Measurements from ENCODE around the gene OPHN1.

Gene OPHN1, protein sequence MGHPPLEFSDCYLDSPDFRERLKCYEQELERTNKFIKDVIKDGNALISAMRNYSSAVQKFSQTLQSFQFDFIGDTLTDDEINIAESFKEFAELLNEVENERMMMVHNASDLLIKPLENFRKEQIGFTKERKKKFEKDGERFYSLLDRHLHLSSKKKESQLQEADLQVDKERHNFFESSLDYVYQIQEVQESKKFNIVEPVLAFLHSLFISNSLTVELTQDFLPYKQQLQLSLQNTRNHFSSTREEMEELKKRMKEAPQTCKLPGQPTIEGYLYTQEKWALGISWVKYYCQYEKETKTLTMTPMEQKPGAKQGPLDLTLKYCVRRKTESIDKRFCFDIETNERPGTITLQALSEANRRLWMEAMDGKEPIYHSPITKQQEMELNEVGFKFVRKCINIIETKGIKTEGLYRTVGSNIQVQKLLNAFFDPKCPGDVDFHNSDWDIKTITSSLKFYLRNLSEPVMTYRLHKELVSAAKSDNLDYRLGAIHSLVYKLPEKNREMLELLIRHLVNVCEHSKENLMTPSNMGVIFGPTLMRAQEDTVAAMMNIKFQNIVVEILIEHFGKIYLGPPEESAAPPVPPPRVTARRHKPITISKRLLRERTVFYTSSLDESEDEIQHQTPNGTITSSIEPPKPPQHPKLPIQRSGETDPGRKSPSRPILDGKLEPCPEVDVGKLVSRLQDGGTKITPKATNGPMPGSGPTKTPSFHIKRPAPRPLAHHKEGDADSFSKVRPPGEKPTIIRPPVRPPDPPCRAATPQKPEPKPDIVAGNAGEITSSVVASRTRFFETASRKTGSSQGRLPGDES

DNA sequence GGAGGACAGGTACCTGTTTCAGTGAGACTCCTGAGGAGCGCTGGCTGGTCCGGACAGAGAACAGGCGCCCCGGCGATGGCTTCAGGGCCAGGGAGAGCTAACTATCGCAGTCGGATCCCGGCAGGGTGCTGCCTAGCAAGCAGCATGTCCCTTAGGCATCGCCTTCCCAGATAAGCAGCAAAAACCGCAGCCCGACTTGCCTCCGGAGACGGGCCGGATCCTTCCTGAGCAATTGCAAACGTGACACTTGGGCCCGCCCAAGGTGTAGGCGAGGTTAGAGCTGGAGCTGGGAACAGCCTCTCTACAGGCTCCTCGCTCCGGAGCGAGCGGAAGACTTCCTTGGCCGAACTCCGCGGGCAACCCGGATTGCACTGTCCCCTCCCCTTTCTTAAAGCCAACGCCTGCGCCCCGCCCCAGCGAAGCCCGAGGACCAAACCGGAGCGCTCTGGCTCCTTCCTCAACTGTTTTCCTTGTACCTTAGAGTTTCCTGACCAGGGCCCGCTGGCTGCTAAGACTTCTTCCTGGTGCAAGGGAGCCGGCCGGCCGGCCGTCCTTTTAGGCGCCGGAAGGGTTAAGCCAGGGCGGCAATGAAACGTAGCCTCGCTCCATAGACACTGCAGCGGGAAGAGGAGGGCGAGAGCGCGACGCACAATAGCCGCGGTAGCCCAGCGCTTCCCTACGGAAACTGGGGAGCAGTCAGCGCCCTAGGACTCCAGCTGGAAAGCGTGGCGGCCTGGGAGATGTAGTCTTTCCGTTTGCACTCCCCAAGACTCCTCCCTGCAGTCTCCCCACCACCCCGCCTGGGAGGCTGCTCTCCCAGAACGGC is at the start of gene OPHN1:
Gene OPHN1 (minus strand): TSS at position 341 of the 826 bp plus-strand sequence. CDS start 475 bp downstream, outside the sequence.
- DNase-seq, result no peak

DNA sequence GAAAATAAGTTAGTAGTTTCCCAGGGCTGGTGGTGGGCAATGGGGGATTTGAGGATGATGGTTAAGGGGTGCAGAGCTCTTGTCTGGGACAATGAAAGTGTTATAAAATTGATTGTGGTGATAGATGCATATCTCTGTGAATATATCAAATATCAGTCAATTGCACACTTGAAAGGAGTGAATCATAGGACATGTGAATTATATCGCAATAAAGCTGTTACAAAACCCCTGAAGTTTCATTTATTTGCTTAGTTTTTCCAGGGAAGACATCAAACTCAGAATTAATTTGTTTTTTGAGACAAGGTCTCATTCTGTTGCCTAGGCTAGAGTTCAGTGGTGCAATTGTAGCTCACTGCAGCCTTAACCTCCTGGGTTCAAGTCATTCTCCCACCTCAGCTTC is 47.7 kb upstream of the OPHN1 start:
- DNase-seq, result no peak

DNA sequence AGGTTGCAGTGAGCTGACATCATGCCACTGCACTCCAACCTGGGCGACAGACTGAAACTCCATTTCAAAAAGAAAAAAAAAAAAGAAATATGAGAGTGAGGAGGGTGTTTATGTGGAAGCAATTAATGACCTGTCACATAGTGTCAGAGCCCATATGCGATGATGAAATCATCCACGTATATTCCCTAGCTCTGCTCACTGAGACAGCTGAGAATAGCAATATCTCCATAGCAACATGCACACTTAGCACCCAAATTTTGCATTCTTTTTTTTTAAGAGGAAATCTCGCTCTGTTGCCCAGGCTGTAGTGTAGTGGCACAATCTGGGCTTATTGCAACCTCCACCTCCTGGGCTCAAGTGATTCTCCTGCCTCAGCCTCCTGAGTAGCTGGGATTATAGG is 31.5 kb upstream of the OPHN1 start:
- no peak for DNase-seq

DNA sequence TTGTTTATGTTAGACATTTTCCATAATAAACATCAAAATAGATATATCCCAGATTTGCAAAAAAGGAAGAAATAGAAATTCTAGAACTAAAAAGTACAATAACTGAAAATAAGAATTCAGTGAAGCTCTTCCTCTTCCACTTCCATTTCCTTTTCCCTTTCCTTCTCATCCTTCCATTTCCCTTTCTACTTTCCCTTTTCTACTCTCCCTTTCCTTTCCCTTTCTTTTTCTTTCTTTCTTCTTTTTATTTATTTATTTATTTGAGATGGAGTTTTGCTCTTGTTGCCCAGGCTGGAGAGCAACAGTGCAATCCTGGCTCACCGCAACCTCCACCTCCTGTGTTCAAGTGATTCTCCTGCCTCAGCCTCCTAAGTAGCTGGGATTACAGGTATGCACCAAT is 30.6 kb upstream of the OPHN1 start:
- no peak for DNase-seq

DNA sequence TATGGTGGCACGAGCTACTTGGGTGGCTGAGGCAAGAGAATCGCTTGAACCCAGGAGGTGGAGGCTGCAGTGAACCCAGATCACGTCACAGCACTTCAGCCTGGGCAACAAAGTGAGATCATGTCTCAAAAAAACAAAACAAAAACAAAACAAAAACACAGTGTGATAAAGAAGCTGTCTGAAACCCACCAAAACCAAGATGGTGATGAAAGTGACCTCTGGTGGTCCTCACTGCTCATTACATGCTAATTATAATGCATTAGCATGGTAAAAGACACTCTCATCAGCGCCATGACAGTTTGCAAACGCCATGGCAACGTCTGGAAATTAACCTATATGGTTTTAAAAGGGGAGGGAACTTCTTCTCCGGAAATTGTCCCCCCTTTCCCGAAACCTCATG is 29.4 kb upstream of the OPHN1 start:
- peak; percentile 12 for DNase-seq

DNA sequence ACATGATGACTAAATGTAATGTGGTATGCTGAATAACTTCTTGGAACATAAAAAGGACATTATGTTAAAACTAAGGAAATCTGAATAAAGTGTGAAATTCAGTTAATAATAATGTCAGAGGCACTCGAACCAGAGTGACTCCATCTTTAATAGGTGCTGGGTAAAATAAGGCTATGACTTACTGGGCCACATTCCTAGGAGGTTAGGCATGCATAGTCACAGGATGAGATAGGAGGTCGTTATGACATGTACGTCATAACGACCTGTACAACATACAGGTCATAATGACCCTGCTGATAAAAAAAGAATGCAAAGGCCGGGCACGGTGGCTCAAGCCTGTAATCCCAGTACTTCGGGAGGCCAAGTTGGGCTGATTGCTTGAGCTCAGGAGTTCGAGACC is 28.9 kb upstream of the OPHN1 start:
- DNase-seq, result no peak

DNA sequence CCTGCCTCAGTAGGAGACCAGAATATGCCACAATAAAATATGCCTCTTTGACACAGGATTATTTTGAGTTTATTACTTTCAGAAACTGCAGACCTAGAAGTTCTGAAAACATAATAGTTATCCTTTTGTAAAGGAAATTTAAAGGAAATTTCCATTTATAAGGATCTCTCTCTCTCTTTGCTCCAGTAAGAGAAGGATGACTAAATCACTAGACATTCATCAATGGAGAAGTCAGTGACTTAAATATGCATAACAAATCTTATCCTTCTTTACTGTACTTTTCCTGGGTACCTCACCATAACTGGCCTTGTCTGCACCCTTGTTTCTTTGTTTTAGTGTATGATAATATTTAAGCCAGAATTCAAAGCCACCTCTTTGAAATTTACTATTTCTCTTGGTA is 28.3 kb upstream of the OPHN1 start:
- no peak for DNase-seq

DNA sequence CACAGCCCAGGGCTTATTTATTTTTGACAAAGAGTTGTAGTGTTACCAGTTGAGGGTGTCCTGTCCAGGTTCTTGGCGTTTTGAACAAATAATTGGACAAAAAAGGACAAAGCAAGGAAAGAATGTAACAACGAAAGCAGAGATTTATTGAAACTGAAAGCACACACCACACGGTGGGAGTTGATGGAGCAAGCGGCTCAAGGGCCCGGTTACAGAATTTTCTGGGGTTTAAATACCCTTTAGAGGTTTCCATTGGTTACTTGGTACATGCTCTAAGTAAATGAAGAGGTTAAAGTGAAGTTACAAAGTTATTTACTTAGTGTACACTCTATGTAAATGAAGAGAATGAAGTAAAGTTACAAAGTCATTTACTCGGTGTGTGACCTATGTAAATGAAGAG is 27.8 kb upstream of the OPHN1 start:
- DNase-seq, result no peak

DNA sequence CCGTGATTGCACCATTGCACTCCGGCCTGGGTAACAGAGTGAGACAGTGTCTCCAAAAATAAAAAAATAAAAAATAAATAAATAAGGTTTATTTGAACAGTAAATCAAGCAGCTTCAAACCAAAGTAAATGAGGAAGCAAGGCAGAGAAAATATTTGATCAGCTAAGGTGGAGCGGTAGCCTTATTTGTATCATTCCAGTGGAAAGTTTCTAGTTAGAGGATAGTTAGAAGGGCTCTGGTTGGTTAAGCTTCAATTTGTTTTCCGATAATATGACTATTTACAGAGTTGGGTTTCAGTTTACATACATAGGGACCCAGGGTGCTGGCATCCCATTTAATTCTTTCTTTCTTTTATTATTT is 21.8 kb upstream of the OPHN1 start:
- DNase-seq, result no peak

DNA sequence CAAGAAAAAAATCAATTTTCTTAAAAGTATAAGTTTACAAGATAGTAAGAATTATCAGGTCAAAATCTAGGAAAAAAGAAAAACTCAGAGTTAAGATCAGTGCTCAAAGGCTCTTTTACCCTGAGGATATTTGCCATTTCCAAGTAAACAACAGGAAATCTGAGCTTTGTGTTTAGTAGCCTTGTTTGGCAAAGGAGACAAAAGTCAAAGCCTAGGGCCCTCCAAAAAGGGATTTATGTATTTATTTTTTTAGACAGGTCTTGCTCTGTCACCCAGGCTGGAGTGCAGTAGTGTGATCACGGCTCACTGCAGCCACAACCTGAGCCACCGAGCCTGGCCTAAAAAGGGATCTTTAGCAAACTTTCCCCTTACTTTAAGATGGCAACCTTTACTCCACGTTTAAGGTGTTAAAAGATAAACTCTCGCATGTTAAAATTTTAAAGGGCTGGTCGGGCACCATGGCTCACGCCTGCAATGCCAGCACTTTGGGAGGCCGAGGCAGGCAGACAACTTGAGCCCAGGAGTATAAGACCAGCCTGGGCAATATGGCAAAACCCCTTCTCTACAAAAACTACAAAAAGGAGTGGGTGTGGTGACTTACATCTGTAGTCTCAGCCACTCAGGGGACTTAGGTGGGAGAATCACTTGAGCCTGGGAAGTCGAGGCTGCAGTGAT is 21.3 kb upstream of the OPHN1 start:
- no peak for DNase-seq

DNA sequence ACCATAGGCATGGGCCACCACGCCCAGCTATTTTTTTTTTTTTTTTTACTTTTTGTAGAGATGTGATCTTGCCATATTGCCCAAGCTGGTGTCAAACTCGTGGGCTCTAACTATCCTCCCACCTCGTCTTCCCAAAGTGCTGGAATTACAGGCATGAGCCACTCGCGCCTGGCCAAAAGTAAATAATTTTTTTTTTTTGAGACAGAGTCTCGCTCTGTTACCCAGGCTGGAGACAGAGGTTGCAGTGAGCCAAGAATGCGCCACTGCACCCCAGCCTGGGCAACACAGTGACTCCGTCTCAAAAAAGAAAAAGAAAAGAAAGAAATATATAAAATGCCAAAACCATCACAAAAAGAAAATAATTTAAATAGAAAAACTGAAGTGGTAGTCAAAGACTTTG is 18.4 kb upstream of the OPHN1 start:
- no peak for DNase-seq

DNA sequence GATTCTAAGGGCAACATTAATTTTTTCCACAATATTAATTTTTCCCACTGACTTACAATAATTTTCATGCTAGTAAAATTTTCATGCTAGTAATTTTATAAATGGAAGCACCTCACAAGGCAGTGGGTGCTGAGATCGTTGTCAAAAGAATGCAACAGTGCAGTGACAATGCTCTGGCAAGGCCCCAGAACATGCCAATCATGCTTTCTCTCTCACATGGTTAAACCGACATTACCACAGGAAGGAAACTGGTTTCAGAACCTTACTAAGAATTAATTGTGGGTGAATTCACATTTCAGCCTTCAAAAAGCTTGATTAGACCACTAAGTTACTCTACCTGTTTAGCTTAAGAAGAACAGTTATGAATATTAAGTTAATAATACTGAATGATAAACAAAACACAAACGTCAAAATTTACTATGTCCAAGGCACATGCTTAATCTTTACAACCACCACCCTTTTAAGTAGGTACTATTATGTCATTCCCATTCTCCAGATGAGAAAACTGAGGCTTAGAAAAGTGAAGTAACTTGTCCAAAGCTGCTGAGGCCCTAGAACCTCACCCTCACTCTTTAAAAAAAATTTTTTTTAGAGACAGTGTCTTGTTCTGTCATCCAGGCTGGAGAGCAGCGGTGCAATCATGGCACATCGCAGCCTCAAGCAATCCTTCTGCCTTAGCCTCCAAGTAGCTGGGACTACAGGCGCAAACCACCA is 10.0 kb upstream of the OPHN1 start:
- DNase-seq, result no peak

DNA sequence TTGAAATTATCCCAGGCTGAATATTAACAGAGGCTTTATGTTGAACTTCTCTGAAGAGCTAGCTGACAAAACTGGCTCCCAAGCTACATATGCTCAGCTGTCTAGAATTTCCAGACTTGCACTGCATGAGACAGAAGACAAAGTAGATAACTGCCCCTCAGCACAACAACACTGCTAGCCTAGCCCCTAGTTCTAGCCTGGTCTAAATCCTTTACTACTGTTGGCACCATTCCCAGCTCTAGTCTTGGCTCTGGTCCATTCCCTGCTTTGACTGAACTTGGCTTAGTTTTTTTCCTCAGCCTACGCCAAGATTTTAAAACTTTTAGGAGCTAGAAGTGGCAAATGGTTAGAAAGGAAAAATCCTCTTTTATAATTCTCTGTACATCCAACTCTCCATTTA is 7.6 kb upstream of the OPHN1 start:
- DNase-seq, result peak; percentile 47

DNA sequence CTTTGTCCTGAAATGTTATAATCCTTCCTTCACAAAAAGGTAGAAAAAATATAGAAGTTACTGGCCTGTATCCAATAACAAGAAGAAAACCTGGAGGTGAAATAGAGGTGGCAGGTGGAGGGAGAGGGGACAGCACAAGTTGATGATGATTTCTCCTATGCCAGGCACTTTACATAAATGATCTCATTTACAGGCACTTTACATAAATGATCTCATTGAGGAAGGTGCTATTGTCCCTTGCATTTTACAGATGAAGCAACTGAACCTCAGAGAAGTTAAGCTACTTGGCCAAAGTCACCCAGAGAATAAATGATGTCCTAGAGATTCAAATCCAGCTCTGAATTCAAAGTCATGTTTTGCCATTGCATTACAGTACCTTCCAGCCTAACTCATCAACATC is 7.1 kb upstream of the OPHN1 start:
- DNase-seq, result no peak

DNA sequence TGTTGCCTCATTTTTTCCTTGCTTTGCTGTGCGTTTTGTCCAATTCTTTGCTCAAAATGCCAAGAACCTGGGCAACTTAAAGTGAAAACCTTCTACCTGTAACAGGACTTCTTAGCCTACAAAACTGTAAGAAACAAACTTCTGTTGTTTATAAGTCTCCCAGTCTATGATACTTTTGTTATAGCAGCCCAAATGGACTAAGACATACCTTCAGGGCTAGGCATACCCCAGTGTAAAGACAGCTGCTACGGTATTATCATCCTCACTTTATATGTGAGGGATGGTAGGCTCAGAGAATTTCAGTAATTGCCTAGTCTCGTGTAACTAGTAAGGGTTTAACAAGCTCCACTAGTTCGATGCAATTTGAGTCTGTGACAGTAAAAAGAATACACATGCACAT is 6.0 kb upstream of the OPHN1 start:
- DNase-seq, result no peak

DNA sequence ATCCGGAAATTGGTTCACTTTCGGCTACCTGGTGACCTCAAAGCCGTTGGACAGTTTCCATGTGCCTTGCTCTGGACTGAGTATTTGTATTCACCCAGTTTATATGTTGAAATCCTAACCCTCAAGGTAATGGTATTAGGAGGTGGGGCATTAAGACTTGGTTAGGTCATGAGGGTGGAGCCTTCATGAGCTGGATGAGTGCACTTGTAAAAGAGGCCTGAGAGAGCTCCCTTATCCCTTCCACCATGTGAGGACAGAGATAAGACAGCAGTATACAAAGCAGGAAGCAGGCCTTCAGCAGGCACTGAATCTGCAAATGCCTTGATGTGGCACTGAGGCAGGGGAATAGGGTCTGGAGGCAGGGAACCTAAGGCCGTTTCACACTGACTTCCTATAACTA is 5.3 kb upstream of the OPHN1 start:
- no peak for DNase-seq

DNA sequence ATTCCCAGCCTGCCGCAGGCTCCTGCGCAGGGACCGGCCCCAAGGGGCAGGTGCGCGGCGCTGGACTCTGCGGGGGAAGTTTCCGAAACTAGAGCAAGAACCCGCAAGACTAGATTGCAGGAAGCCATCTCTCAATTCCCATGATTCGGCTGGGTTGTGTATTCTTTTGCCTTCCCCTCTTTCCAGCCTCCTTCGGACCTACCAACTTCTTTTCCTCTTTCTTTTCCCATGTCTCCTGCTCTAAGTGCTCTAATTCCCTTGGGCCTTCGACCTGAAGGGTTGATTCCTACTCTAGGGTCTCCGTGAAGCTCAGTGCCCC is 645 bp upstream of the OPHN1 start:
- no peak for DNase-seq

DNA sequence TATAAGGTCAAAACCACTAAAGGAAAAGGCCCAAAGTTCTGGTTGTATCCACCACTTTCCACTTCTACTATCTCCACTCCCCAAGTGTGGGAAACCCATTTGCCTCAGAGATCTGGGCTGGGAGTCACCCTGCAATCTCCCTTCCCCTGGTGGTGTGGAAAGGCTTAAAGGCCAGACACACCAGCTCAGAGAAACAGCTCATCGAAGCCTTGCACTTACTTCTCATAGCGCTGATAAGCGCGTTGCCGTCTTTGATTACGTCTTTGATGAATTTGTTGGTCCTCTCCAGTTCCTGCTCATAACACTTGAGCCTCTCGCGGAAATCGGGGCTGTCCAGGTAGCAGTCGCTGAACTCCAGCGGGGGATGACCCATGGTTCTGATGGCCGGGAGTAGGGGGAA is 647 bp downstream of the OPHN1 start:
- no peak for DNase-seq

DNA sequence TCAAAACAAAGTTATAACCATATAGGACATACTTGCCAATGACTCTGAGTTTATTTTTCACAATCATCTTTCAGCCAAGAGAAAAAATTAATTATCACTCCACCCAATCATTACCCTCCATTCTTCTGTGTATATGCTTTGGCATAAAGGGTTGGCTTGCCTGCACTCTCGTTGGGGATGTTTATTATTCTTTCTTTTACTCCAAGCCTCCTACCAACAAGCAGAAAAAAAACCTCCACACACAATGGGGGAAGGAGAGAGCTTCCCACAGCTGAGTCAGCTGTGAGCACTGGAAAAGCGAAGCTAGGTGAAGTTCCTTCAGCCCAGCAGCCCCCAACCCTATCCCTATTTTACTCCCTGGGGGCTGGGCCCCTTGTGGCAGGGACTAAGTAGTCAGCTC is 1.5 kb downstream of the OPHN1 start:
- DNase-seq, result no peak

DNA sequence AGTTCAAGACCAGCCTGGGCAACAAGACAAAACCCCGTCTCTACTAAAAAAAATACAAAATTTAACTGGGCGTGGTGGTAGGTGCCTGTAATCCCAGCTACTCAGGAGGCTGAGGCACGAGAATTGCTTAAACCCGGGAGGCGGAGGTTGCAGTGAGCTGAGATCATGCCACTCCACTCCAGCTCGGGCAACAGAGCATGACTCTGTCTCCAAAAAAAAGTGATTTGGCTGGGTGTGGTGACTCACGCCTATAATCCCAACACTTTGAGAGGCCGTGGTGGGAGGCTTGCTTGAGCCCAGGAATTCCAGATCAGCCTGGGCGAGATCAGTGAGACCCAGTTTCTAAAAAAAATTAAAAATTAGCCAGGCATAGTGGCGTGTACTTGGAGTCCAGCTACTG is 4.1 kb downstream of the OPHN1 start:
- no peak for DNase-seq

DNA sequence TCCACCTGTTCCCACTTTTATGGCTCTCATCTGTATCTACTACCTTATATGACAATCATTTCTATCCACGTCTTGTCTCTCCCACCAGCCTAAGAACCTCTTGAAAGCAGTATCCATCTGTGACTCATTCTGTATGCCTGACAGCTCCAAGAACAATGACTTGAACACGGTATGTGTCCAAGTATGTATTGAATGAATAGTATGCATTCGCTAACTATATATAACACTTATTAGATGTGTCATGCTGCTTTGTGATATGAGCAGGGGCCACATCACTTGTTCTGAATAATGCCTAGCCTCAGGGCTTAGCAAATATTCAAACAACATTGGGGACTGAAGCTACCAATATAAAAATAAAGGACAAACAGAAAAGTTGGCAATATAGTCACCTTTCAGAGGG is 4.9 kb downstream of the OPHN1 start:
- DNase-seq, result no peak

DNA sequence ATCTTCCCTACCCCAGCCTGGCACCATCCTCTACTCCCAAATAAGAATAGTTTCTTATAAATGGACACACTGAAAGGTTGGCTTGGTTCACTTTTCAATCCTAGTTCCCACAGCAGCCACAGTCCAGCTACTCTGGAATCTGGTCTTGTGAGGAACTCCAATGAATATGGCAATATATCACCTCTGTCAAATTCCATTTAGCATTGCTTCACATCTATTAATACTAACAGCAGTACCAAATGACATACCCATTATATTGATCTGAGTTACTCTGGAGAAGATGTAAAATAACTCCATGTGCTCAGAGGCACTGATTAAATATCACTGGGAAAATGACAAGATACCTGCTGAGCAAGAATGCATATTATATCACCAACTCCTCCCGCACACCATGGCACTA is 8.6 kb downstream of the OPHN1 start:
- DNase-seq, result no peak

DNA sequence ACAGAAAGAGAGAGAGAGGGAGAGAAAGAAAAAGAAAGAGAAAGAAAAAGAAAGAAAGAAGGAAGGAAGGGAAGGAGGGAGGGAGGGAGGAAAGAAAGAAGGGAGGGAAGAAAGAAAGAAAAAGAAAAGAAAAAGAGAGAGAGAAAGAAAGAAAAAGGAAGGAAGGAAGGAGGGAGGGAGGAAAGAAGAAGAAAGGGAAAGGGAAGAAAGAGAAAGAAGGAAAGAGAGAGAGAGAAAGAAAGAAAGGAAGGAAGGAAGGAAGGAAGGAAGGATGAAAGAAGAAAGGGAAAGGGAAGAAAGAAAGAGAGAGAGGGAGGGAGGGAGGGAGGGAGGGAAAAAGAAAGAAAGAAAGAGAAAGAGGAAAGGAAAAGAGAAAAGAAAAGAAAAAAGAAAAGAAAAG is 10.8 kb downstream of the OPHN1 start:
- DNase-seq, result no peak
